K562 (cell line): ENCODE measurements around the gene SHROOM3. TPM values are rescaled to one million over a fixed set of nuclear protein-coding genes. Genes with fewer than 3 reads are reported as not detected.

Experiments used
- BHLHE40 ChIP-seq: IDR thresholded peaks from 2 replicates; pipeline ENCODE4 v1.6.1; 2011; ENCODE audit warnings: low read length, improper control_type of control experiment
- MCM3 ChIP-seq: fragments of 450-650 bp; IDR thresholded peaks from 2 replicates; pipeline ENCODE4 v1.6.1; 2016
- MTA3 ChIP-seq: fragments of 450-650 bp; formaldehyde crosslinking; IDR thresholded peaks from 2 replicates; pipeline ENCODE4 v1.6.1; 2017; ENCODE audit warnings: mild to moderate bottlenecking, borderline replicate concordance
- NCOA4 ChIP-seq: fragments of 450-650 bp; IDR thresholded peaks from 2 replicates; pipeline ENCODE4 v1.6.1; 2018; ENCODE audit warnings: mild to moderate bottlenecking; ENCODE audit not compliant: partially characterized antibody
- NFIX ChIP-seq: fragments of 250-450 bp; sonication (Bioruptor Pico); IDR thresholded peaks from 2 replicates; pipeline ENCODE4 v1.4.0; 2020; ENCODE audit warnings: low read depth, mild to moderate bottlenecking, moderate library complexity
- PHB2 ChIP-seq: fragments of 450-650 bp; IDR thresholded peaks from 2 replicates; pipeline ENCODE4 v1.6.1; 2017; ENCODE audit warnings: low read depth
- RBM34 ChIP-seq: fragments of 200-400 bp; formaldehyde crosslinking; IDR thresholded peaks from 2 replicates; pipeline ENCODE4 v1.6.1; 2018; ENCODE audit warnings: low read length, borderline replicate concordance; ENCODE audit not compliant: insufficient read depth
- SIRT6 ChIP-seq: IDR thresholded peaks from one replicate; pipeline ENCODE4 v1.6.1; 2012; ENCODE audit warnings: low read depth, mild to moderate bottlenecking, control low read depth, inconsistent platforms, low read length, moderate library complexity
- TCFL5 ChIP-seq: fragments of 250-450 bp; sonication (Bioruptor Pico); conservative IDR thresholded peaks from 2 replicates; pipeline ENCODE4 v1.6.1; 2021; ENCODE audit warnings: mild to moderate bottlenecking, moderate library complexity, matching md5 sums
- U2AF1 ChIP-seq: fragments of 200-400 bp; formaldehyde crosslinking; optimal IDR thresholded peaks from 2 replicates; pipeline ENCODE3; 2017; ENCODE audit warnings: mild to moderate bottlenecking, low read depth, low read length, moderate library complexity
- ZNF354B ChIP-seq: fragments of 250-450 bp; sonication (Bioruptor Pico); IDR thresholded peaks from 2 replicates; pipeline ENCODE4 v1.4.0; 2020
- ZSCAN29 ChIP-seq: fragments of 450-650 bp; IDR thresholded peaks from 2 replicates; pipeline ENCODE4 v1.6.1; 2017
- polyA plus RNA-seq, 8 experiments: library from polyadenylated mRNA; depleted of rRNA in 4 of 8; stranded (reverse) in 5 of 8; unstranded in 3 of 8; fragments of >200 nt; fragmentation: Nextera tagmentation in 2 of 8; fragmentation: Illumina TruSeq in 1 of 8; extraction: Ambion mirVana in 2 of 8; extraction: Trizol in 1 of 8; gene quantifications; 2 replicates each; pipeline versions ENCODE4 v1.2.1 to v1.2.3, GENCODE V29; 2011 to 2014; ENCODE audit warnings: inconsistent platforms in 1 of 8, missing spikeins in 1 of 8
- total RNA-seq, 7 experiments: library from RNA; depleted of rRNA in 6 of 7; stranded (reverse); fragments of >200 nt in 6 of 7; fragmentation: Illumina TruSeq in 2 of 7; extraction: Trizol in 2 of 7; gene quantifications; 2 replicates each; pipeline versions ENCODE4 v1.2.1 to v1.2.3, GENCODE V29; 2011 to 2021; ENCODE audit warnings: low replicate concordance in 1 of 7
- TF ChIP-seq, protein P1 (sequence below): fragments of 450-650 bp; formaldehyde crosslinking; IDR thresholded peaks from 2 replicates; pipeline ENCODE4 v1.4.0; 2020; ENCODE audit warnings: mild to moderate bottlenecking, moderate library complexity
- TF ChIP-seq, protein P2 (sequence below): IDR thresholded peaks from 2 replicates; pipeline ENCODE4 v1.6.1; 2014; ENCODE audit warnings: antibody characterized with exemption

Gene SHROOM3
- total and polyA plus RNA-seq, 9 of the 15 experiments (the other 6 are each of a cell fraction or from before 2014, with no cell fraction given): 0.01 to 0.07 TPM; not detected in 7

- no peak for TF ChIP-seq PHB2
- TF ChIP-seq, protein P1, sequence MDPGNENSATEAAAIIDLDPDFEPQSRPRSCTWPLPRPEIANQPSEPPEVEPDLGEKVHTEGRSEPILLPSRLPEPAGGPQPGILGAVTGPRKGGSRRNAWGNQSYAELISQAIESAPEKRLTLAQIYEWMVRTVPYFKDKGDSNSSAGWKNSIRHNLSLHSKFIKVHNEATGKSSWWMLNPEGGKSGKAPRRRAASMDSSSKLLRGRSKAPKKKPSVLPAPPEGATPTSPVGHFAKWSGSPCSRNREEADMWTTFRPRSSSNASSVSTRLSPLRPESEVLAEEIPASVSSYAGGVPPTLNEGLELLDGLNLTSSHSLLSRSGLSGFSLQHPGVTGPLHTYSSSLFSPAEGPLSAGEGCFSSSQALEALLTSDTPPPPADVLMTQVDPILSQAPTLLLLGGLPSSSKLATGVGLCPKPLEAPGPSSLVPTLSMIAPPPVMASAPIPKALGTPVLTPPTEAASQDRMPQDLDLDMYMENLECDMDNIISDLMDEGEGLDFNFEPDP (CRISPR knock-in tag): no peak
- TF ChIP-seq MCM3: no peak
- TF ChIP-seq SIRT6: no peak
- TF ChIP-seq ZSCAN29: no peak
- TF ChIP-seq, protein P2, sequence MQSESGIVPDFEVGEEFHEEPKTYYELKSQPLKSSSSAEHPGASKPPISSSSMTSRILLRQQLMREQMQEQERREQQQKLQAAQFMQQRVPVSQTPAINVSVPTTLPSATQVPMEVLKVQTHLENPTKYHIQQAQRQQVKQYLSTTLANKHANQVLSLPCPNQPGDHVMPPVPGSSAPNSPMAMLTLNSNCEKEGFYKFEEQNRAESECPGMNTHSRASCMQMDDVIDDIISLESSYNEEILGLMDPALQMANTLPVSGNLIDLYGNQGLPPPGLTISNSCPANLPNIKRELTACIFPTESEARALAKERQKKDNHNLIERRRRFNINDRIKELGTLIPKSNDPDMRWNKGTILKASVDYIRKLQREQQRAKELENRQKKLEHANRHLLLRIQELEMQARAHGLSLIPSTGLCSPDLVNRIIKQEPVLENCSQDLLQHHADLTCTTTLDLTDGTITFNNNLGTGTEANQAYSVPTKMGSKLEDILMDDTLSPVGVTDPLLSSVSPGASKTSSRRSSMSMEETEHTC: no peak
- TF ChIP-seq NCOA4: no peak
- no peak for TF ChIP-seq MTA3
- no peak for TF ChIP-seq BHLHE40
- no peak for TF ChIP-seq ZNF354B
- TF ChIP-seq U2AF1: no peak
- TF ChIP-seq NFIX (CRISPR knock-in tag): no peak
- TF ChIP-seq TCFL5 (CRISPR knock-in tag): no peak
- TF ChIP-seq RBM34: no peak
- TF ChIP-seq, all 486 proteins: peak for 0
These were observed 230.7 kb downstream of the SHROOM3 start (continued) for GRCh38 chr4:76665721-76666120.
